K562 (cell line): ENCODE results near the gene CLCN6. TPM values are rescaled to one million over a fixed set of nuclear protein-coding genes. Genes with fewer than 3 reads are reported as not detected.

ENCODE experiments used
- ATAC-seq: fragments of 200-7000 bp; cut with Tn5 transposase; 3 replicates; pipeline ENCODE4 v1.9.1; 2020; ENCODE audit warnings: moderate library complexity
- BruUV-seq: library from RNA; stranded (reverse); fragments of 400-500 nt; replicated peaks from 2 replicates; lab custom pipeline; 2021; lab: Mats Ljungman, UMichigan
- CTCF ChIA-PET: fragments of 300-600 bp; formaldehyde crosslinking; extraction: SDS; loops from one replicate; lab custom pipeline; 2021; ENCODE audit warnings: low intra/inter-chr PET ratio; lab: Yijun Ruan, JAX
- POLR2A ChIA-PET: fragments of 300-600, 350-650 bp; sonication (Branson Sonifier 250); formaldehyde crosslinking; extraction: SDS; loops from one replicate; lab custom pipeline; 2021; ENCODE audit warnings: antibody characterized with exemption, inconsistent platforms; lab: Yijun Ruan, JAX
- DNase-seq, 4 experiments: peaks; one replicate each; pipeline versions ENCODE4 v3.0.0 to v3.0.0-alpha.2; 2011 to 2018; ENCODE audit warnings: low spot score in 3 of 4, mixed read lengths in 3 of 4; ENCODE audit errors: extremely low read depth in 1 of 4
- FAIRE-seq: peaks from 2 replicates; lab custom pipeline; 2011; peaks lifted over from hg19 to GRCh38; lab: Jason Lieb, UNC
- H2AFZ ChIP-seq: 2 replicates; pipeline ENCODE4 v1.6.0; 2011; ENCODE audit warnings: low read depth, low read length, control low read depth, inconsistent platforms
- H3K27ac ChIP-seq: fragments of 200-600 bp; 3 replicates; pipeline ENCODE4 v1.8.0; 2011; ENCODE audit warnings: low read depth, mild to moderate bottlenecking, control low read depth, inconsistent platforms, low read length, moderate library complexity, mixed read lengths; ENCODE audit errors: extremely low read depth
- H3K27me3 ChIP-seq, 2 experiments: fragments of 300-600 bp in 1 of 2; 2 replicates in 1 of 2; 3 replicates in 1 of 2; pipeline versions ENCODE4 v1.6.0 to v1.8.0; 2011; ENCODE audit warnings: inconsistent platforms in 2 of 2, low read length in 2 of 2, mild to moderate bottlenecking in 1 of 2, mixed read lengths in 1 of 2, moderate library complexity in 1 of 2; ENCODE audit not compliant: control insufficient read depth in 2 of 2, insufficient read depth in 2 of 2
- H3K36me3 ChIP-seq: fragments of 300-600 bp; 3 replicates; pipeline ENCODE4 v1.8.0; 2011; ENCODE audit warnings: mild to moderate bottlenecking, low read length, inconsistent platforms; ENCODE audit not compliant: control insufficient read depth, insufficient read depth
- H3K4me1 ChIP-seq, 2 experiments: fragments of 200-600 bp in 1 of 2; replicated peaks in 1 of 2; 2 replicates in 1 of 2; 3 replicates in 1 of 2; pipeline versions ENCODE4 v1.5.1 to v1.8.0; 2011; ENCODE audit warnings: inconsistent platforms in 2 of 2, low read length in 2 of 2, mild to moderate bottlenecking in 1 of 2, mixed read lengths in 1 of 2, moderate library complexity in 1 of 2; ENCODE audit not compliant: control insufficient read depth in 2 of 2, insufficient read depth in 2 of 2
- H3K4me2 ChIP-seq: 2 replicates; pipeline ENCODE4 v1.6.1; 2011; ENCODE audit warnings: low read length, control low read depth, inconsistent platforms, mixed read lengths; ENCODE audit not compliant: insufficient read depth
- H3K4me3 ChIP-seq: fragments of 200-600 bp; sonication (generic), shearing (Covaris generic); 2 replicates; pipeline ENCODE4 v1.5.1; 2016; ENCODE audit warnings: control low read depth, inconsistent platforms
- H3K79me2 ChIP-seq: fragments of 200-600 bp; 3 replicates; pipeline ENCODE4 v1.8.0; 2011; ENCODE audit warnings: low read length, inconsistent platforms; ENCODE audit not compliant: control insufficient read depth, insufficient read depth
- H3K9ac ChIP-seq, 2 experiments: 2 replicates each; pipeline versions ENCODE4 v1.6.0 to v1.6.1; 2011; ENCODE audit warnings: low read depth in 2 of 2, low read length in 2 of 2, control low read depth in 1 of 2, inconsistent platforms in 1 of 2, mild to moderate bottlenecking in 1 of 2, mixed read lengths in 1 of 2; ENCODE audit not compliant: insufficient read depth in 1 of 2
- H3K9me1 ChIP-seq: one replicate; pipeline ENCODE4 v1.6.0; 2011; ENCODE audit warnings: inconsistent platforms, mild to moderate bottlenecking, low read length, moderate library complexity; ENCODE audit not compliant: control insufficient read depth, insufficient read depth
- H3K9me3 ChIP-seq: replicated peaks from 2 replicates; pipeline ENCODE4 v1.5.1; 2011; ENCODE audit warnings: low read depth, low read length, inconsistent platforms; ENCODE audit not compliant: control insufficient read depth, insufficient read depth
- H4K20me1 ChIP-seq: replicated peaks from 2 replicates; pipeline ENCODE4 v1.6.1; 2011; ENCODE audit warnings: low read length, inconsistent platforms, mixed read lengths; ENCODE audit not compliant: control insufficient read depth, insufficient read depth
- ADNP ChIP-seq: fragments of 200-800 bp; sonication (Bioruptor generic); IDR thresholded peaks from 2 replicates; pipeline ENCODE4 v1.6.1; 2016; ENCODE audit warnings: missing genetic modification characterization, missing compliant biosample characterization
- BCOR ChIP-seq: fragments of 450-650 bp; IDR thresholded peaks from 2 replicates; pipeline ENCODE4 v1.6.1; 2016
- CHD4 ChIP-seq: fragments of 200-600 bp; sonication (generic); IDR thresholded peaks from 3 replicates; pipeline ENCODE4 v1.6.1; 2012; ENCODE audit warnings: low read depth, mild to moderate bottlenecking, mixed read lengths, low read length, inconsistent platforms; ENCODE audit not compliant: insufficient read depth, insufficient replicate concordance, poor library complexity, severe bottlenecking
- CXXC5 ChIP-seq: fragments of 250-450 bp; sonication (Bioruptor Pico); IDR thresholded peaks from 2 replicates; pipeline ENCODE4 v1.8.0; 2022; ENCODE audit warnings: inconsistent platforms, mild to moderate bottlenecking, moderate library complexity
- FOXK2 ChIP-seq, 2 experiments: fragments of 450-650 bp; IDR thresholded peaks in 1 of 2; conservative IDR thresholded peaks in 1 of 2; 2 replicates each; pipeline ENCODE4 v1.6.1; 2016; ENCODE audit warnings: low read depth in 2 of 2, mild to moderate bottlenecking in 1 of 2
- HDAC2 ChIP-seq: fragments of 450-650 bp; IDR thresholded peaks from 2 replicates; pipeline ENCODE4 v1.6.1; 2016; ENCODE audit warnings: mild to moderate bottlenecking
- HMG20B ChIP-seq: fragments of 250-450 bp; sonication (Bioruptor Pico); IDR thresholded peaks from 2 replicates; pipeline ENCODE4 v1.5.0; 2021; ENCODE audit warnings: mild to moderate bottlenecking
- KDM1A ChIP-seq, 2 experiments: fragments of 450-650 bp; IDR thresholded peaks; 2 replicates each; pipeline ENCODE4 v1.6.1; 2016; ENCODE audit warnings: mild to moderate bottlenecking in 2 of 2
- KHSRP ChIP-seq: fragments of 450-650 bp; IDR thresholded peaks from 2 replicates; pipeline ENCODE4 v1.6.1; 2017
- MTF1 ChIP-seq: fragments of 250-450 bp; sonication (Bioruptor Pico); IDR thresholded peaks from 2 replicates; pipeline ENCODE4 v1.9.0; 2021; ENCODE audit warnings: moderate library complexity, mild to moderate bottlenecking, inconsistent platforms, borderline replicate concordance
- RBM25 ChIP-seq: fragments of 200-400 bp; formaldehyde crosslinking; IDR thresholded peaks from 2 replicates; pipeline ENCODE4 v1.6.1; 2018; ENCODE audit warnings: low read length, low read depth, moderate library complexity; ENCODE audit not compliant: severe bottlenecking
- TCF7L2 ChIP-seq: fragments of 150-350 bp; IDR thresholded peaks from 2 replicates; pipeline ENCODE4 v1.6.1; 2016; ENCODE audit warnings: low read depth, mild to moderate bottlenecking, low read length, moderate library complexity
- ZFP36 ChIP-seq: fragments of 150-350 bp; IDR thresholded peaks from 2 replicates; pipeline ENCODE4 v1.6.1; 2018; ENCODE audit warnings: low read length, low read depth; ENCODE audit not compliant: partially characterized antibody
- ZNF282 ChIP-seq: sonication (generic); formaldehyde crosslinking; IDR thresholded peaks from 2 replicates; pipeline ENCODE4 v1.8.1; 2023; ENCODE audit warnings: missing genetic modification reagents
- WGBS: fragments of 100-300 bp; shearing (Covaris generic); methylation state at CpG from one replicate; pipeline ENCODE4 v1.1.6; 2016; ENCODE audit warnings: low coverage, mixed read lengths; ENCODE audit not compliant: insufficient coverage; ENCODE audit errors: missing lambda C conversion rate; 5-methylcytosine and 5-hydroxymethylcytosine counted together
- in situ Hi-C: fragments of 300-500 bp; cut with MboI; formaldehyde crosslinking; loops from 4 replicates; pipeline ENCODE4 v1.15.0; 2018; ENCODE audit warnings: inconsistent platforms, mixed read lengths
- intact Hi-C: fragments of 100-400 bp; cut with micrococcal nuclease; formaldehyde crosslinking; loops from 2 replicates; pipeline ENCODE4 v1.14.2; 2022
- polyA plus RNA-seq, 8 experiments: library from polyadenylated mRNA; depleted of rRNA in 4 of 8; stranded (reverse) in 5 of 8; unstranded in 3 of 8; fragments of >200 nt; fragmentation: Nextera tagmentation in 2 of 8; fragmentation: Illumina TruSeq in 1 of 8; extraction: Ambion mirVana in 2 of 8; extraction: Trizol in 1 of 8; gene quantifications; 2 replicates each; pipeline versions ENCODE4 v1.2.1 to v1.2.3, GENCODE V29; 2011 to 2014; ENCODE audit warnings: inconsistent platforms in 1 of 8, missing spikeins in 1 of 8
- total RNA-seq, 7 experiments: library from RNA; depleted of rRNA in 6 of 7; stranded (reverse); fragments of >200 nt in 6 of 7; fragmentation: Illumina TruSeq in 2 of 7; extraction: Trizol in 2 of 7; gene quantifications; 2 replicates each; pipeline versions ENCODE4 v1.2.1 to v1.2.3, GENCODE V29; 2011 to 2021; ENCODE audit warnings: low replicate concordance in 1 of 7
- TF ChIP-seq, protein P1 (sequence below): IDR thresholded peaks from 2 replicates; pipeline ENCODE4 v1.6.1; 2014; ENCODE audit warnings: antibody characterized with exemption
- TF ChIP-seq, protein P2 (sequence below): sonication (generic); formaldehyde crosslinking; IDR thresholded peaks from 2 replicates; pipeline ENCODE4 v1.8.1; 2023; ENCODE audit warnings: mild to moderate bottlenecking, missing genetic modification reagents

CLCN6 gene
- total and polyA plus RNA-seq, 9 of the 15 experiments (the other 6 are each of a cell fraction or from before 2014, with no cell fraction given) = 2.0 to 21.8 (median 13.6) TPM

DNA sequence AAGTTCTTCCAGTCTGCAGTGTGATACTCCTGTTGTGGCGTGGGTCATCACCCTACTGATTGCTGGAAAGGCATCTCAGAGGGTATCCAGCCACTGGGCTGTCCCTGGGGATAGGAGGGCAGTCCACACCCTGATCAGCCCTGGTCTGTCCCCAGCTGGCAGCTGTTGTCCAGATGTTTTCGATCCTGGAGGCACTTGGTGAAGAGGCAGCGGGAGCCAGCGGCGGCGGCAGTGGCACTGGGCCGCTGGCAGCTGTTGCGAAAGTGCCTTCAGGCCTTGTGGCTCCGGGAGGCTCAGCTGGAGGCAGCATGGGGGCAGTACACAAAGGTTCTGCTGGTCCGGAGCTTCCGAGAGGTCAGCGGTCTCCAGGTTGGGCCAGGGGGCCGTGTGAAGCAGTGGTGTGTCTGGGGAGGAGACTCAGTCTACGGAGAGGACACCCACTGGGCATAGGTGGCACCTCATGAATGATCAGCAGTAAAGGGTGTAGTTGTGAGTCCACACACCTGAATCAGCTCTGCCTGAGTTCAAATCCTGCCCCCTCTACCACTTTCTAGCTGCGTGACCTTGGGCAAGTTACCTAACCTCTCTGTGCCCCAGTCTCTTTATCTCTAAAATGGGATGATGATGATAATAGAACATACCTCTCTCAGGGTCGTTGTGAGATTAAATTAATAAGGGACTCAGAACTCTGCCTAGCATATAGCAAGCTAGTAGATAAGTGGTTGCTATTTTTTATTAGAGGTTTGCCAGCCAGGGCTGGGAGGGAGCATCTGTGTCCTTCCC is 37.9 kb upstream of the CLCN6 start:
- in situ Hi-C loops = no loop called here
- H3K4me3 ChIP-seq = no peak overlapping the region
- H3K36me3 ChIP-seq = no peaks in the 10 kb centered on the region
- TF ChIP-seq ZFP36 = peak; percentile 84
- TF ChIP-seq CHD4 = peak; percentile 37
- TF ChIP-seq HMG20B (CRISPR knock-in tag) = no peak
- peak; percentile 71; the same call in 1 of the 2 replicates for TF ChIP-seq HDAC2
- peak; percentile 44 to 71 for TF ChIP-seq KDM1A (IDR thresholded peaks at IDR 0.05)
- TF ChIP-seq MTF1 (CRISPR knock-in tag) = no peak
- TF ChIP-seq, protein P1, sequence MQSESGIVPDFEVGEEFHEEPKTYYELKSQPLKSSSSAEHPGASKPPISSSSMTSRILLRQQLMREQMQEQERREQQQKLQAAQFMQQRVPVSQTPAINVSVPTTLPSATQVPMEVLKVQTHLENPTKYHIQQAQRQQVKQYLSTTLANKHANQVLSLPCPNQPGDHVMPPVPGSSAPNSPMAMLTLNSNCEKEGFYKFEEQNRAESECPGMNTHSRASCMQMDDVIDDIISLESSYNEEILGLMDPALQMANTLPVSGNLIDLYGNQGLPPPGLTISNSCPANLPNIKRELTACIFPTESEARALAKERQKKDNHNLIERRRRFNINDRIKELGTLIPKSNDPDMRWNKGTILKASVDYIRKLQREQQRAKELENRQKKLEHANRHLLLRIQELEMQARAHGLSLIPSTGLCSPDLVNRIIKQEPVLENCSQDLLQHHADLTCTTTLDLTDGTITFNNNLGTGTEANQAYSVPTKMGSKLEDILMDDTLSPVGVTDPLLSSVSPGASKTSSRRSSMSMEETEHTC = no peak
- 0 out of 2 replicates have a peak, but pooled peaks have one; percentile 54 for TF ChIP-seq ADNP (tag)
- no peak for TF ChIP-seq CXXC5 (CRISPR knock-in tag)
- no peak for TF ChIP-seq FOXK2 (conservative IDR thresholded peaks at IDR 0.05 in 1 of 2, IDR thresholded peaks at IDR 0.05 in 1 of 2; ENCODE audit: low read depth in 2 of 2)
- peak; percentile 89 for TF ChIP-seq BCOR
- TF ChIP-seq ZNF282 (CRISPR knock-in tag) = peak; percentile 19; the same call in 1 of the 2 replicates
- no peak for TF ChIP-seq KHSRP
- peak; percentile 94 for TF ChIP-seq RBM25
- TF ChIP-seq, protein P2, sequence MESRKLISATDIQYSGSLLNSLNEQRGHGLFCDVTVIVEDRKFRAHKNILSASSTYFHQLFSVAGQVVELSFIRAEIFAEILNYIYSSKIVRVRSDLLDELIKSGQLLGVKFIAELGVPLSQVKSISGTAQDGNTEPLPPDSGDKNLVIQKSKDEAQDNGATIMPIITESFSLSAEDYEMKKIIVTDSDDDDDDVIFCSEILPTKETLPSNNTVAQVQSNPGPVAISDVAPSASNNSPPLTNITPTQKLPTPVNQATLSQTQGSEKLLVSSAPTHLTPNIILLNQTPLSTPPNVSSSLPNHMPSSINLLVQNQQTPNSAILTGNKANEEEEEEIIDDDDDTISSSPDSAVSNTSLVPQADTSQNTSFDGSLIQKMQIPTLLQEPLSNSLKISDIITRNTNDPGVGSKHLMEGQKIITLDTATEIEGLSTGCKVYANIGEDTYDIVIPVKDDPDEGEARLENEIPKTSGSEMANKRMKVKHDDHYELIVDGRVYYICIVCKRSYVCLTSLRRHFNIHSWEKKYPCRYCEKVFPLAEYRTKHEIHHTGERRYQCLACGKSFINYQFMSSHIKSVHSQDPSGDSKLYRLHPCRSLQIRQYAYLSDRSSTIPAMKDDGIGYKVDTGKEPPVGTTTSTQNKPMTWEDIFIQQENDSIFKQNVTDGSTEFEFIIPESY = 0 out of 2 replicates have a peak, but pooled peaks have one; percentile 58
- TF ChIP-seq TCF7L2 = no peak
- TF ChIP-seq, all 486 proteins: peak for 9
- no TSS peak for BruUV-seq
- H3K4me2 ChIP-seq = no peak overlapping the region
- H3K27me3 ChIP-seq = no peaks in the 10 kb centered on the region
- FAIRE-seq = no peak
- peaks cover 5 to 38% of the 10 kb centered on the region in 2 experiments; a peak in 4 of 5 replicates for H3K4me1 ChIP-seq
- no peaks in the 10 kb centered on the region for H3K79me2 ChIP-seq
- no peaks in the 10 kb centered on the region for H4K20me1 ChIP-seq
- intact Hi-C loops = no loop called here
- WGBS = 70% methylated on average over 16 of the region's 16 CpGs
- CTCF ChIA-PET = no interaction called here
- POLR2A ChIA-PET = interaction anchor here (0.9 to 1.6 kb wide), 4 partner anchors 12 to 285 kb away, joined by 3 to 6 read pairs (median 4); no protein-coding TSS in a partner anchor
- H3K9me1 ChIP-seq = no peaks in the 10 kb centered on the region
- peak overlapping the region in 1 of 2 experiments; percentile 69; a peak in 1 of 4 replicates for H3K9ac ChIP-seq
- H3K9me3 ChIP-seq = no peaks in the 10 kb centered on the region
- ATAC-seq = no peak
- DNase-seq = no peak
- H3K27ac ChIP-seq = no peak overlapping the region
- no peak overlapping the region for H2AFZ ChIP-seq
